SU-DHL-6 (cell line): Measurements from ENCODE around the gene AIMP2.

Experiments used
- CTCF ChIP-seq: fragments of 200-600 bp; sonication (generic); IDR thresholded peaks from one replicate; pipeline ENCODE4 v1.5.1; 2017; ENCODE audit warnings: antibody characterized with exemption, mild to moderate bottlenecking, low read length, moderate library complexity; ENCODE audit not compliant: insufficient read depth, poor library complexity, severe bottlenecking
- EZH2phosphoT487 ChIP-seq: fragments of 200-600 bp; sonication (generic), shearing (Covaris generic); conservative IDR thresholded peaks from 2 replicates; pipeline ENCODE4 v1.6.1; 2018; ENCODE audit warnings: mild to moderate bottlenecking, antibody characterized with exemption, low read length, moderate library complexity, mixed read lengths

DNA sequence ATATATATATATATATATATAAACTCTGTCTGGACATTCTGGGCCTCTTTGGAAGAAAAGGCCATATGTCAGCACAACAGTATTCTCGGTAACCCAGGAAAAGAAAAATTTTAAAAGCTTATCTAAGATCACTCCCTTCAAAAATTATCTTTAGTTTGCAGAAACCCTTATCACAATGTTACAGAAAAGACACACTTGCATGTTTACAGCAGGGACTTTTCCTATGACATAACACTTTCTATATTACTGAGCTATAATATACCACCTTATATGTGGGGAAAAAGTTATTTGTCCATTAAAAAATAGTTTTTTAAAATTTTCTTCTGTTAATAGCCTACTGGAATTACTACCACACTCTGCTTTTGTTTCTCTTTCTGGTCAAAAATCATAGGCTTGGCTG, 47.5 kb downstream of the AIMP2 start:
- TF ChIP-seq CTCF: no peak
- no peak for TF ChIP-seq EZH2phosphoT487
